ENCODE results near the gene FRS2.
"Not testable (repeated sequence)": the region's sequence is repeated elsewhere in the genome, so short reads cannot be mapped to it uniquely, and the experiment has no call there.

- not testable (repeated sequence) for TF ChIP-seq CTCF, POLR2A (IDR thresholded peaks at IDR 0.05)
Measured at GRCh38 chr12:69452598-69453132, 17.5 kb upstream of the FRS2 start.

Data from prostate gland (tissue), 2 donors.